ENCODE results near the gene PROC.
A peak's percentile ranks its signal among the peaks of the same experiment; 100 is the strongest.

DNA sequence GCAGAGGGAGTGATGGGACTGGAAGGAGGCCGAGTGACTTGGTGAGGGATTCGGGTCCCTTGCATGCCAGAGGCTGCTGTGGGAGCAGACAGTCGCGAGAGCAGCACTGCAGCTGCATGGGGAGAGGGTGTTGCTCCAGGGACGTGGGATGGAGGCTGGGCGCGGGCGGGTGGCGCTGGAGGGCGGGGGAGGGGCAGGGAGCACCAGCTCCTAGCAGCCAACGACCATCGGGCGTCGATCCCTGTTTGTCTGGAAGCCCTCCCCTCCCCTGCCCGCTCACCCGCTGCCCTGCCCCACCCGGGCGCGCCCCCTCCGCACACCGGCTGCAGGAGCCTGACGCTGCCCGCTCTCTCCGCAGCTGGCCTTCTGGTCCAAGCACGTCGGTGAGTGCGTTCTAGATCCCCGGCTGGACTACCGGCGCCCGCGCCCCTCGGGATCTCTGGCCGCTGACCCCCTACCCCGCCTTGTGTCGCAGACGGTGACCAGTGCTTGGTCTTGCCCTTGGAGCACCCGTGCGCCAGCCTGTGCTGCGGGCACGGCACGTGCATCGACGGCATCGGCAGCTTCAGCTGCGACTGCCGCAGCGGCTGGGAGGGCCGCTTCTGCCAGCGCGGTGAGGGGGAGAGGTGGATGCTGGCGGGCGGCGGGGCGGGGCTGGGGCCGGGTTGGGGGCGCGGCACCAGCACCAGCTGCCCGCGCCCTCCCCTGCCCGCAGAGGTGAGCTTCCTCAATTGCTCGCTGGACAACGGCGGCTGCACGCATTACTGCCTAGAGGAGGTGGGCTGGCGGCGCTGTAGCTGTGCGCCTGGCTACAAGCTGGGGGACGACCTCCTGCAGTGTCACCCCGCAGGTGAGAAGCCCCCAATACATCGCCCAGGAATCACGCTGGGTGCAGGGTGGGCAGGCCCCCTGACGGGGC, 4.6 kb downstream of the PROC start:
- TF ChIP-seq, protein P1, sequence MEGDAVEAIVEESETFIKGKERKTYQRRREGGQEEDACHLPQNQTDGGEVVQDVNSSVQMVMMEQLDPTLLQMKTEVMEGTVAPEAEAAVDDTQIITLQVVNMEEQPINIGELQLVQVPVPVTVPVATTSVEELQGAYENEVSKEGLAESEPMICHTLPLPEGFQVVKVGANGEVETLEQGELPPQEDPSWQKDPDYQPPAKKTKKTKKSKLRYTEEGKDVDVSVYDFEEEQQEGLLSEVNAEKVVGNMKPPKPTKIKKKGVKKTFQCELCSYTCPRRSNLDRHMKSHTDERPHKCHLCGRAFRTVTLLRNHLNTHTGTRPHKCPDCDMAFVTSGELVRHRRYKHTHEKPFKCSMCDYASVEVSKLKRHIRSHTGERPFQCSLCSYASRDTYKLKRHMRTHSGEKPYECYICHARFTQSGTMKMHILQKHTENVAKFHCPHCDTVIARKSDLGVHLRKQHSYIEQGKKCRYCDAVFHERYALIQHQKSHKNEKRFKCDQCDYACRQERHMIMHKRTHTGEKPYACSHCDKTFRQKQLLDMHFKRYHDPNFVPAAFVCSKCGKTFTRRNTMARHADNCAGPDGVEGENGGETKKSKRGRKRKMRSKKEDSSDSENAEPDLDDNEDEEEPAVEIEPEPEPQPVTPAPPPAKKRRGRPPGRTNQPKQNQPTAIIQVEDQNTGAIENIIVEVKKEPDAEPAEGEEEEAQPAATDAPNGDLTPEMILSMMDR (IDR thresholded peaks at IDR 0.05; ENCODE audit: control extremely low read depth in 1 of 3, insufficient read depth in 1 of 3, low read depth in 1 of 3, low read length in 3 of 3) = no peak
- TF ChIP-seq EZH2 (IDR thresholded peaks at IDR 0.05; ENCODE audit: low read depth, low read length, severe bottlenecking) (no peak), TAF1 (IDR thresholded peaks at IDR 0.05; ENCODE audit: low read depth, low read length) (0 out of 2 replicates have a peak, but pooled peaks have one; percentile 26)
